GM12875 (cell line): ENCODE measurements around the gene FAM13A.

Experiments used
- H3K4me3 ChIP-seq: one replicate; pipeline ENCODE4 v1.5.1; 2011; ENCODE audit warnings: low read depth, low read length, control low read depth
- CTCF ChIP-seq: IDR thresholded peaks from 2 replicates; pipeline ENCODE4 v1.5.1; 2011; ENCODE audit warnings: low read depth, mild to moderate bottlenecking, control low read depth, inconsistent platforms, low read length, moderate library complexity, borderline replicate concordance; ENCODE audit not compliant: insufficient read depth

Gene FAM13A

GRCh38 chr4:88813013-88813412, 244.0 kb downstream of the FAM13A start:
- TF ChIP-seq CTCF = no peak
- no peak overlapping the region for H3K4me3 ChIP-seq

GRCh38 chr4:88812420-88812819, 244.6 kb downstream of the FAM13A start:
- H3K4me3 ChIP-seq = no peak overlapping the region
- TF ChIP-seq CTCF = no peak

- TF ChIP-seq CTCF = no peak
- H3K4me3 ChIP-seq = no peak overlapping the region
These were observed 245.1 kb downstream of the FAM13A start for GRCh38 chr4:88811904-88812303.

- TF ChIP-seq CTCF = no peak
- H3K4me3 ChIP-seq = no peak overlapping the region
These were observed 246.7 kb downstream of the FAM13A start for GRCh38 chr4:88810325-88810724.

- H3K4me3 ChIP-seq = no peak overlapping the region
These were observed 247.3 kb downstream of the FAM13A start for GRCh38 chr4:88809576-88810219.

GRCh38 chr4:88809101-88809500, 247.9 kb downstream of the FAM13A start:
- H3K4me3 ChIP-seq = no peak overlapping the region
- no peak for TF ChIP-seq CTCF

More at GRCh38 chr4:88809576-88810219, 247.3 kb downstream of the FAM13A start:
- no peak for TF ChIP-seq CTCF

- TF ChIP-seq CTCF = no peak
- H3K4me3 ChIP-seq = no peak overlapping the region
These were observed 249.5 kb downstream of the FAM13A start for GRCh38 chr4:88807499-88807898.
